Hepatocyte (in vitro differentiated cells): Measurements from ENCODE around the gene MB. TPM values are rescaled to one million over a fixed set of nuclear protein-coding genes. Genes with fewer than 3 reads are reported as not detected.

ENCODE experiments used
- DNase-seq: peaks from one replicate; pipeline ENCODE4 v3.0.0-alpha.2; 2016; ENCODE audit warnings: low spot score
- H2AFZ ChIP-seq: fragments of 200-600 bp; sonication (generic); 2 replicates; pipeline ENCODE4 v1.6.0; 2016; ENCODE audit warnings: antibody characterized with exemption, mild to moderate bottlenecking
- H3K27ac ChIP-seq: fragments of 200-600 bp; sonication (generic); 2 replicates; pipeline ENCODE4 v1.5.1; 2016; ENCODE audit warnings: mild to moderate bottlenecking
- H3K27me3 ChIP-seq: fragments of 200-600 bp; sonication (generic); 2 replicates; pipeline ENCODE4 v1.6.1; 2016
- H3K36me3 ChIP-seq: fragments of 200-600 bp; sonication (generic); replicated peaks from 2 replicates; pipeline ENCODE4 v1.5.1; 2016; ENCODE audit warnings: low read depth; ENCODE audit not compliant: insufficient read depth
- H3K4me1 ChIP-seq: fragments of 200-600 bp; sonication (generic); 2 replicates; pipeline ENCODE4 v1.5.1; 2016; ENCODE audit warnings: mild to moderate bottlenecking, moderate library complexity; ENCODE audit not compliant: insufficient read depth
- H3K4me2 ChIP-seq: fragments of 200-600 bp; sonication (generic); 2 replicates; pipeline ENCODE4 v1.6.0; 2016
- H3K4me3 ChIP-seq: fragments of 200-600 bp; sonication (generic); 2 replicates; pipeline ENCODE4 v1.5.1; 2016; ENCODE audit warnings: mild to moderate bottlenecking
- H3K79me2 ChIP-seq: fragments of 200-600 bp; sonication (generic); 2 replicates; pipeline ENCODE4 v1.6.0; 2017; ENCODE audit warnings: mild to moderate bottlenecking
- H3K9me2 ChIP-seq: fragments of 200-600 bp; sonication (generic); replicated peaks from 2 replicates; pipeline ENCODE4 v1.6.0; 2017; ENCODE audit warnings: mild to moderate bottlenecking; ENCODE audit not compliant: insufficient read depth
- H3K9me3 ChIP-seq: fragments of 200-600 bp; sonication (generic); 2 replicates; pipeline ENCODE4 v1.5.1; 2016; ENCODE audit warnings: low read depth, mild to moderate bottlenecking
- H4K20me1 ChIP-seq: fragments of 200-600 bp; sonication (generic); 2 replicates; pipeline ENCODE4 v1.6.0; 2016; ENCODE audit warnings: mild to moderate bottlenecking; ENCODE audit not compliant: insufficient read depth, poor library complexity, severe bottlenecking
- CTCF ChIP-seq: fragments of 200-600 bp; sonication (generic); IDR thresholded peaks from 2 replicates; pipeline ENCODE4 v1.5.1; 2016; ENCODE audit warnings: antibody characterized with exemption, mild to moderate bottlenecking; ENCODE audit not compliant: poor library complexity
- EZH2 ChIP-seq: fragments of 200-600 bp; sonication (generic); IDR thresholded peaks from 2 replicates; pipeline ENCODE4 v1.6.1; 2016; ENCODE audit warnings: antibody characterized with exemption, mild to moderate bottlenecking, borderline replicate concordance
- EZH2phosphoT487 ChIP-seq: fragments of 200-600 bp; sonication (generic); IDR thresholded peaks from one replicate; pipeline ENCODE4 v1.6.1; 2018; ENCODE audit warnings: antibody characterized with exemption, mild to moderate bottlenecking, low read depth, moderate library complexity; ENCODE audit not compliant: unreplicated experiment, severe bottlenecking
- WGBS: methylation state at CpG from one replicate; pipeline ENCODE4 v1.1.6; 2016; ENCODE audit warnings: low lambda C conversion rate; ENCODE audit errors: missing lambda C conversion rate; 5-methylcytosine and 5-hydroxymethylcytosine counted together
- polyA plus RNA-seq: library from polyadenylated mRNA; unstranded; fragments of >200 nt; fragmentation: Nextera tagmentation; extraction: Ambion mirVana; gene quantifications from 2 replicates; pipeline ENCODE4 v1.2.1, GENCODE V29; 2016
- total RNA-seq: library from RNA; depleted of rRNA; stranded (reverse); fragments of >200 nt; gene quantifications from 2 replicates; pipeline ENCODE4 v1.2.3, GENCODE V29; 2014

The MB gene
- total and polyA plus RNA-seq, 2 experiments from 2014 or later = 0.64 TPM; not detected in 1

GRCh38 chr22:35560366-35560765 is 56.8 kb downstream of the MB start:
- H3K27me3 ChIP-seq = no peaks in the 10 kb centered on the region
- H4K20me1 ChIP-seq = no peaks in the 10 kb centered on the region
- no peak for TF ChIP-seq CTCF
- no peak for TF ChIP-seq EZH2
- TF ChIP-seq EZH2phosphoT487 = no peak
- no peak overlapping the region for H3K4me3 ChIP-seq
- H3K4me2 ChIP-seq = no peak overlapping the region
- H2AFZ ChIP-seq = no peak overlapping the region
- H3K9me2 ChIP-seq = no peaks in the 10 kb centered on the region
- no peaks in the 10 kb centered on the region for H3K9me3 ChIP-seq
- H3K36me3 ChIP-seq = no peaks in the 10 kb centered on the region
- no peak overlapping the region for H3K27ac ChIP-seq
- DNase-seq = no peak
- no peaks in the 10 kb centered on the region for H3K79me2 ChIP-seq
- 78% methylated on average over 5 of the region's 5 CpGs for WGBS
- peaks cover 3% of the 10 kb centered on the region for H3K4me1 ChIP-seq

- TF ChIP-seq CTCF = no peak
- TF ChIP-seq EZH2 = no peak
- no peak for TF ChIP-seq EZH2phosphoT487
Observed at GRCh38 chr22:35559354-35560005, 57.6 kb downstream of the MB start.

GRCh38 chr22:35558719-35559118 is 58.4 kb downstream of the MB start:
- no peak overlapping the region for H3K27ac ChIP-seq

More at GRCh38 chr22:35559354-35560005, 57.6 kb downstream of the MB start:
- H3K9me3 ChIP-seq = no peaks in the 10 kb centered on the region
- no peaks in the 10 kb centered on the region for H3K9me2 ChIP-seq
- no peak overlapping the region for H3K4me2 ChIP-seq
- 86% methylated on average over 2 of the region's 2 CpGs for WGBS
- H3K4me1 ChIP-seq = peaks cover 3% of the 10 kb centered on the region
- H4K20me1 ChIP-seq = no peaks in the 10 kb centered on the region
- DNase-seq = no peak
- no peak overlapping the region for H3K27ac ChIP-seq
- H3K27me3 ChIP-seq = no peaks in the 10 kb centered on the region
- no peak overlapping the region for H2AFZ ChIP-seq
- H3K79me2 ChIP-seq = no peaks in the 10 kb centered on the region
- no peaks in the 10 kb centered on the region for H3K36me3 ChIP-seq
- no peak overlapping the region for H3K4me3 ChIP-seq

DNA sequence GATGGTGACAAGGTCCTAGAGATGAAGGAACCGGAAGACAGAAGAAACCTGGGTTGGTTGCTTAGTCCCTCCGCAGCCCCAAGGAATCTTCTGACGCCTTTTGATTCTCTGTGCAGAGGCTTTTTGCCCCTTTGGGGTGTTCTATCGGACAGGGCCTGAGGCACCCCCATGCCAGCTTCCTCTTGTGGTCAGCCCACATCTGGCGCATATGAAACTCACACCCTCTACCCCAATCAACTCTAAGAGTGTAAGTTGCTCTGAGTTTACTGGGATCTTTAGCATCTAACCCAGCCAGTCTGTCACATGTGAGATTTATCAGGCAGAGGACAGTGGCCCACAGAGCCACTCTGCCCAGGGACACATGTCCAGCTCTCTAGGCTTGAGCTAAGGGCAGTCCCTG is 59.1 kb downstream of the MB start:
- no peak for TF ChIP-seq CTCF
- no peak for TF ChIP-seq EZH2
- no peak overlapping the region for H3K4me3 ChIP-seq
- H3K79me2 ChIP-seq = no peaks in the 10 kb centered on the region
- no peaks in the 10 kb centered on the region for H3K9me3 ChIP-seq
- no peak overlapping the region for H2AFZ ChIP-seq
- no peak for DNase-seq
- H3K4me1 ChIP-seq = peaks cover 3% of the 10 kb centered on the region
- 92% methylated on average over 5 of the region's 5 CpGs for WGBS
- H3K4me2 ChIP-seq = no peak overlapping the region
- no peaks in the 10 kb centered on the region for H3K9me2 ChIP-seq
- no peak overlapping the region for H3K27ac ChIP-seq
- H3K36me3 ChIP-seq = no peaks in the 10 kb centered on the region
- H3K27me3 ChIP-seq = no peaks in the 10 kb centered on the region
- H4K20me1 ChIP-seq = no peaks in the 10 kb centered on the region

More at GRCh38 chr22:35558719-35559118, 58.4 kb downstream of the MB start:
- Histone ChIP-seq H2AFZ (no peak overlapping the region), H3K9me3 (no peaks in the 10 kb centered on the region), H3K4me1 (peaks cover 3% of the 10 kb centered on the region), H3K79me2 (no peaks in the 10 kb centered on the region), H3K4me3 (no peak overlapping the region), H3K9me2 (no peaks in the 10 kb centered on the region), H3K27me3 (no peaks in the 10 kb centered on the region), H3K36me3 (no peaks in the 10 kb centered on the region), H3K4me2 (no peak overlapping the region), H4K20me1 (no peaks in the 10 kb centered on the region)
- DNase-seq = no peak
- TF ChIP-seq EZH2phosphoT487 = no peak
- no peak for TF ChIP-seq EZH2
- WGBS = 93% methylated on average over 3 of the region's 3 CpGs

Other genes starting within 250 kb of the MB start
- gene HMOX1, start 236.2 kb downstream of the MB start, total RNA-seq = 34.8 and 43.8 TPM in 2 replicates
- 51.0 and 58.6 TPM in 2 replicates for gene HMOX1, start 236.2 kb downstream of the MB start, polyA plus RNA-seq
- 16.0 and 36.1 TPM in 2 replicates for gene MCM5, start 217.2 kb downstream of the MB start, total RNA-seq
- gene MCM5, start 217.2 kb downstream of the MB start, polyA plus RNA-seq = 21.7 and 24.4 TPM in 2 replicates
- 0.88 and 1.3 TPM in 2 replicates for gene RASD2, start 76.5 kb downstream of the MB start, total RNA-seq
- gene RASD2, start 76.5 kb downstream of the MB start, polyA plus RNA-seq = 12.7 and 13.5 TPM in 2 replicates
- 19.6 and 21.0 TPM in 2 replicates for gene APOL6, start 31.1 kb upstream of the MB start, total RNA-seq
- 2.7 and 3.1 TPM in 2 replicates for gene APOL6, start 31.1 kb upstream of the MB start, polyA plus RNA-seq
- gene APOL5, start 100.5 kb upstream of the MB start, total RNA-seq = not detected in 2 replicates
- gene APOL5, start 100.5 kb upstream of the MB start, polyA plus RNA-seq = not detected in 2 replicates